Neural progenitor cell (in vitro differentiated cells): Measurements from ENCODE around the gene NT5DC3.

Experiments used
- CTCF ChIP-seq: fragments of 200-600 bp; sonication (generic); IDR thresholded peaks from 2 replicates; pipeline ENCODE4 v1.5.1; 2017; ENCODE audit warnings: antibody characterized with exemption, mild to moderate bottlenecking
- EZH2 ChIP-seq: fragments of 200-600 bp; sonication (generic); IDR thresholded peaks from 2 replicates; pipeline ENCODE4 v1.6.1; 2017; ENCODE audit warnings: antibody characterized with exemption, mild to moderate bottlenecking, moderate library complexity
- EZH2phosphoT487 ChIP-seq: fragments of 200-600 bp; sonication (generic); IDR thresholded peaks from 2 replicates; pipeline ENCODE4 v1.6.1; 2017; ENCODE audit warnings: antibody characterized with exemption

GRCh38 chr12:103786201-103786600 is 54.8 kb downstream of the NT5DC3 start:
- no peak for TF ChIP-seq CTCF
- TF ChIP-seq EZH2 = no peak
- TF ChIP-seq EZH2phosphoT487 = no peak
